C4-2B (cell line): ENCODE data around the gene FAM89A.

Experiments
- CTCF ChIP-seq: fragments of 450-650 bp; conservative IDR thresholded peaks from 2 replicates; pipeline ENCODE4 v1.5.1; 2017; ENCODE audit warnings: mild to moderate bottlenecking
- ZFX ChIP-seq: fragments of 450-650 bp; IDR thresholded peaks from 2 replicates; pipeline ENCODE4 v1.6.1; 2017

- TF ChIP-seq CTCF (no peak), ZFX (no peak)
Observed at GRCh38 chr1:231011360-231011759, 28.7 kb downstream of the FAM89A start.
